SK-N-SH (cell line): ENCODE results near the gene CIP2A. TPM values are rescaled to one million over a fixed set of nuclear protein-coding genes. Genes with fewer than 3 reads are reported as not detected.

Experiments used
- CTCF ChIA-PET: fragments of 300-600, 350-600 bp; formaldehyde crosslinking; extraction: SDS; loops from one replicate; lab custom pipeline; 2021; lab: Yijun Ruan, JAX
- POLR2A ChIA-PET: fragments of 350-600 bp; sonication (Branson Sonifier 250); formaldehyde crosslinking; extraction: SDS; loops from one replicate; lab custom pipeline; 2020; ENCODE audit warnings: antibody characterized with exemption, inconsistent platforms; lab: Yijun Ruan, JAX
- DNase-seq: peaks from one replicate; pipeline ENCODE4 v3.0.0; 2012
- H2AFZ ChIP-seq: fragments of 200-600 bp; sonication (generic); 2 replicates; pipeline ENCODE4 v1.8.1; 2016; ENCODE audit warnings: antibody characterized with exemption, mild to moderate bottlenecking, low read depth
- H3F3A ChIP-seq: fragments of 200-600 bp; sonication (generic); replicated peaks from 2 replicates; pipeline ENCODE3; 2016; ENCODE audit warnings: antibody characterized with exemption, mild to moderate bottlenecking; ENCODE audit not compliant: insufficient read depth
- H3K27ac ChIP-seq, 2 experiments: fragments of 200-500 bp in 1 of 2; fragments of 200-600 bp in 1 of 2; sonication (Bioruptor generic) in 1 of 2; sonication (generic), shearing (Covaris generic) in 1 of 2; 2 replicates each; pipeline versions ENCODE4 v1.5.1 to v1.6.1; 2014 to 2016; ENCODE audit warnings: low read depth in 2 of 2, inconsistent platforms in 1 of 2, low read length in 1 of 2, mild to moderate bottlenecking in 1 of 2, mixed read lengths in 1 of 2
- H3K27me3 ChIP-seq: fragments of 200-600 bp; sonication (generic), shearing (Covaris generic); 2 replicates; pipeline ENCODE4 v1.6.1; 2016; ENCODE audit warnings: mixed run types; ENCODE audit not compliant: insufficient read depth
- H3K36me3 ChIP-seq, 2 experiments: fragments of 200-500 bp in 1 of 2; fragments of 200-600 bp in 1 of 2; sonication (Bioruptor generic) in 1 of 2; sonication (generic) in 1 of 2; replicated peaks in 1 of 2; 2 replicates each; pipeline versions ENCODE3 to v1.5.1; 2014 to 2016; ENCODE audit warnings: low read length in 1 of 2, mild to moderate bottlenecking in 1 of 2; ENCODE audit not compliant: insufficient read depth in 2 of 2, control insufficient read depth in 1 of 2
- H3K4me1 ChIP-seq, 2 experiments: fragments of 200-500 bp in 1 of 2; fragments of 200-600 bp in 1 of 2; sonication (Bioruptor generic) in 1 of 2; sonication (generic), shearing (Covaris generic) in 1 of 2; 2 replicates each; pipeline versions ENCODE4 v1.5.1 to v1.6.1; 2014 to 2016; ENCODE audit warnings: low read depth in 1 of 2, low read length in 1 of 2, mixed run types in 1 of 2; ENCODE audit not compliant: insufficient read depth in 2 of 2, control insufficient read depth in 1 of 2
- H3K4me2 ChIP-seq: fragments of 200-600 bp; sonication (generic), shearing (Covaris generic); 2 replicates; pipeline ENCODE4 v1.6.1; 2017; ENCODE audit warnings: mixed run types
- H3K4me3 ChIP-seq, 2 experiments: fragments of 200-500 bp in 1 of 2; fragments of 200-600 bp in 1 of 2; sonication (Bioruptor generic) in 1 of 2; sonication (generic), shearing (Covaris generic) in 1 of 2; 2 replicates each; pipeline versions ENCODE4 v1.5.1 to v1.8.1; 2014 to 2016; ENCODE audit warnings: low read depth in 2 of 2, inconsistent platforms in 1 of 2, low read length in 1 of 2, mild to moderate bottlenecking in 1 of 2, mixed read lengths in 1 of 2, moderate library complexity in 1 of 2
- H3K79me2 ChIP-seq: fragments of 200-600 bp; sonication (generic); 2 replicates; pipeline ENCODE4 v1.8.1; 2017; ENCODE audit warnings: mild to moderate bottlenecking; ENCODE audit not compliant: insufficient read depth
- H3K9ac ChIP-seq: fragments of 200-600 bp; sonication (generic); 2 replicates; pipeline ENCODE4 v1.6.1; 2017; ENCODE audit warnings: mixed run types
- H3K9me2 ChIP-seq: fragments of 200-600 bp; sonication (generic); 2 replicates; pipeline ENCODE4 v1.6.1; 2017; ENCODE audit warnings: mixed run types
- H3K9me3 ChIP-seq: fragments of 200-600 bp; sonication (generic); 2 replicates; pipeline ENCODE4 v1.6.1; 2017; ENCODE audit warnings: mixed run types, mild to moderate bottlenecking, moderate library complexity
- H4K20me1 ChIP-seq: fragments of 200-600 bp; sonication (generic); 2 replicates; pipeline ENCODE4 v1.6.1; 2017; ENCODE audit warnings: mild to moderate bottlenecking, mixed run types; ENCODE audit not compliant: insufficient read depth
- CHD2 ChIP-seq: fragments of 150-350 bp; IDR thresholded peaks from 2 replicates; pipeline ENCODE4 v1.6.1; 2018; ENCODE audit warnings: low read length; ENCODE audit not compliant: partially characterized antibody
- CTCF ChIP-seq: fragments of 200-600 bp; sonication (generic); IDR thresholded peaks from 2 replicates; pipeline ENCODE4 v1.6.1; 2017; ENCODE audit warnings: antibody characterized with exemption, mild to moderate bottlenecking, moderate library complexity
- EP300 ChIP-seq, 2 experiments: IDR thresholded peaks; 2 replicates each; pipeline versions ENCODE4 v1.4.0 to v1.6.1; 2012; ENCODE audit warnings: borderline replicate concordance in 1 of 2, low read depth in 1 of 2, low read length in 1 of 2
- EZH2phosphoT487 ChIP-seq: fragments of 200-600 bp; sonication (generic); IDR thresholded peaks from 2 replicates; pipeline ENCODE4 v1.6.1; 2017; ENCODE audit warnings: low read depth, mixed run types, mild to moderate bottlenecking, antibody characterized with exemption, moderate library complexity, borderline replicate concordance
- FOSL2 ChIP-seq: IDR thresholded peaks from 2 replicates; pipeline ENCODE4 v1.4.0; 2012; ENCODE audit warnings: low read depth, mild to moderate bottlenecking, moderate library complexity, borderline replicate concordance
- FOXJ3 ChIP-seq: sonication (generic); formaldehyde crosslinking; IDR thresholded peaks from 2 replicates; pipeline ENCODE4 v1.5.1; 2020; ENCODE audit warnings: mild to moderate bottlenecking, missing genetic modification reagents
- FOXM1 ChIP-seq: IDR thresholded peaks from 2 replicates; pipeline ENCODE4 v1.4.0; 2012; ENCODE audit warnings: low read depth, mild to moderate bottlenecking
- GABPA ChIP-seq: IDR thresholded peaks from 2 replicates; pipeline ENCODE4 v1.4.0; 2012; ENCODE audit warnings: low read depth, mild to moderate bottlenecking
- GATA2 ChIP-seq: sonication (generic); formaldehyde crosslinking; IDR thresholded peaks from 2 replicates; pipeline ENCODE4 v1.5.0; 2020; ENCODE audit warnings: mild to moderate bottlenecking, missing genetic modification reagents
- JUND ChIP-seq: IDR thresholded peaks from 2 replicates; pipeline ENCODE4 v1.4.0; 2012
- MEF2A ChIP-seq: IDR thresholded peaks from 2 replicates; pipeline ENCODE4 v1.4.0; 2012; ENCODE audit warnings: low read depth, borderline replicate concordance
- MXI1 ChIP-seq: IDR thresholded peaks from 2 replicates; pipeline ENCODE4 v1.6.1; 2012; ENCODE audit warnings: mild to moderate bottlenecking, low read depth, low read length, improper control_type of control experiment
- POLR2AphosphoS5 ChIP-seq: IDR thresholded peaks from 2 replicates; pipeline ENCODE4 v1.6.1; 2012; ENCODE audit warnings: low read depth, low read length
- REST ChIP-seq: IDR thresholded peaks from 2 replicates; pipeline ENCODE4 v1.6.1; 2012; ENCODE audit warnings: mild to moderate bottlenecking, low read depth, low read length, moderate library complexity
- TCF12 ChIP-seq: IDR thresholded peaks from 2 replicates; pipeline ENCODE4 v1.4.0; 2012
- USF2 ChIP-seq: fragments of 150-350 bp; IDR thresholded peaks from 2 replicates; pipeline ENCODE4 v1.6.1; 2017; ENCODE audit warnings: antibody characterized with exemption, low read length, low read depth, borderline replicate concordance
- whole genome bisulfite sequencing: methylation state at CpG from one replicate; pipeline ENCODE4 v1.1.6; 2017; ENCODE audit warnings: low lambda C conversion rate; 5-methylcytosine and 5-hydroxymethylcytosine counted together
- polyA plus RNA-seq, 3 experiments: library from polyadenylated mRNA; depleted of rRNA; stranded (reverse); fragments of >200 nt; gene quantifications; 2 replicates each; pipeline ENCODE4 v1.2.3, GENCODE V29; 2012
- TF ChIP-seq, protein P1 (sequence below): IDR thresholded peaks from 2 replicates; pipeline ENCODE4 v1.4.0; 2012; ENCODE audit warnings: low read depth, borderline replicate concordance
- TF ChIP-seq, protein P2 (sequence below): fragments of 150-350 bp; IDR thresholded peaks from 2 replicates; pipeline ENCODE4 v1.6.1; 2016; ENCODE audit warnings: mild to moderate bottlenecking, low read depth, low read length

The CIP2A gene
- polyA plus RNA-seq, 1 of the 3 experiments (the other 2 are of a cell fraction) = 7.1 TPM

DNA sequence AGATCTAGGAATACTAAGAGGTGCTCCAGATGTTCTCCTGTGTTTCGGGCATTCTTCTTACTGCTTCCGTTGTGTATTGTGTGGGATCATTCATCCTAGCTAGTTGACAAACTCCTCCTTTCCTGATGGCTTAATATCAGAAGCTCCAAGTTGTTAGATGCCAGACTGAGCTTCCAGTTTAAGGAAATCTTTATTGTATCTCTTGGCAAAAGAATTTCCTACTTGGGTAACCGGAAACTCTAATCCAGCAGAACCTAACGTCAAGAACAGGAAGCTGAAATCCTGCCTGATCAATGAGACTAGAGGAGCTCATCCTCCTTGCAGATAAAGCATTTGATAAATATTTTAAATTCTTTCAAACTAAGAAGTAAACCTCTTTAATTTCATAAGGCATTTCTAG, 51.2 kb downstream of the CIP2A start:
- H3K9me3 ChIP-seq = no peaks in the 10 kb centered on the region
- CTCF ChIA-PET = interaction anchor here (1.3 to 4.3 kb wide), 5 partner anchors 8 to 60 kb away, joined by 4 to 22 read pairs (median 5); no protein-coding TSS in a partner anchor
- no peaks in the 10 kb centered on the region for H3K4me1 ChIP-seq
- H3F3A ChIP-seq = peaks cover 8% of the 10 kb centered on the region
- H3K9ac ChIP-seq = no peak overlapping the region
- H3K36me3 ChIP-seq = peaks cover 0 to 2% of the 10 kb centered on the region in 2 experiments
- H2AFZ ChIP-seq = no peak overlapping the region
- WGBS = 89% methylated on average over 4 of the region's 4 CpGs
- no peak overlapping the region for H3K4me2 ChIP-seq
- TF ChIP-seq JUND (no peak), FOXM1 (no peak), USF2 (no peak), TCF12 (no peak), EP300 (IDR thresholded peaks at IDR 0.05; ENCODE audit: borderline replicate concordance in 1 of 2, low read depth in 1 of 2, low read length in 1 of 2) (no peak), FOXJ3 (CRISPR knock-in tag) (no peak), GATA2 (CRISPR knock-in tag) (no peak), CTCF (no peak), FOSL2 (no peak), CHD2 (no peak), REST (no peak), GABPA (no peak), MXI1 (no peak), POLR2AphosphoS5 (no peak), EZH2phosphoT487 (no peak), MEF2A (no peak)
- TF ChIP-seq, protein P1, sequence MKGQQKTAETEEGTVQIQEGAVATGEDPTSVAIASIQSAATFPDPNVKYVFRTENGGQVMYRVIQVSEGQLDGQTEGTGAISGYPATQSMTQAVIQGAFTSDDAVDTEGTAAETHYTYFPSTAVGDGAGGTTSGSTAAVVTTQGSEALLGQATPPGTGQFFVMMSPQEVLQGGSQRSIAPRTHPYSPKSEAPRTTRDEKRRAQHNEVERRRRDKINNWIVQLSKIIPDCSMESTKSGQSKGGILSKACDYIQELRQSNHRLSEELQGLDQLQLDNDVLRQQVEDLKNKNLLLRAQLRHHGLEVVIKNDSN = no peak
- TF ChIP-seq, protein P2, sequence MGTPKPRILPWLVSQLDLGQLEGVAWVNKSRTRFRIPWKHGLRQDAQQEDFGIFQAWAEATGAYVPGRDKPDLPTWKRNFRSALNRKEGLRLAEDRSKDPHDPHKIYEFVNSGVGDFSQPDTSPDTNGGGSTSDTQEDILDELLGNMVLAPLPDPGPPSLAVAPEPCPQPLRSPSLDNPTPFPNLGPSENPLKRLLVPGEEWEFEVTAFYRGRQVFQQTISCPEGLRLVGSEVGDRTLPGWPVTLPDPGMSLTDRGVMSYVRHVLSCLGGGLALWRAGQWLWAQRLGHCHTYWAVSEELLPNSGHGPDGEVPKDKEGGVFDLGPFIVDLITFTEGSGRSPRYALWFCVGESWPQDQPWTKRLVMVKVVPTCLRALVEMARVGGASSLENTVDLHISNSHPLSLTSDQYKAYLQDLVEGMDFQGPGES = no peak
- TF ChIP-seq, all 33 proteins: peak for 0
- Histone ChIP-seq H3K9me2 (no peaks in the 10 kb centered on the region; the same call in 1 of the 2 replicates), H3K79me2 (no peaks in the 10 kb centered on the region), H3K27ac (no peak overlapping the region), H4K20me1 (no peaks in the 10 kb centered on the region), H3K27me3 (no peaks in the 10 kb centered on the region), H3K4me3 (no peak overlapping the region)
- no peak for DNase-seq
- POLR2A ChIA-PET = no interaction called here
